Ishikawa (cell line): ENCODE results near the gene MLLT10.

ENCODE experiments used
- CEBPB ChIP-seq: IDR thresholded peaks from 2 replicates; pipeline ENCODE4 v1.6.1; 2012
- CREB1 ChIP-seq: IDR thresholded peaks from 2 replicates; pipeline ENCODE4 v1.6.1; 2012; ENCODE audit warnings: low read depth
- EGR1 ChIP-seq: IDR thresholded peaks from 2 replicates; pipeline ENCODE4 v1.6.1; 2012
- EP300 ChIP-seq: IDR thresholded peaks from 2 replicates; pipeline ENCODE4 v1.6.1; 2012; ENCODE audit warnings: borderline replicate concordance
- FOXM1 ChIP-seq: IDR thresholded peaks from 2 replicates; pipeline ENCODE4 v1.6.1; 2012; ENCODE audit warnings: low read depth, borderline replicate concordance
- NFIC ChIP-seq: IDR thresholded peaks from 2 replicates; pipeline ENCODE4 v1.6.1; 2012
- RAD21 ChIP-seq: IDR thresholded peaks from 2 replicates; pipeline ENCODE4 v1.6.1; 2012; ENCODE audit warnings: low read depth
- TAF1 ChIP-seq: IDR thresholded peaks from 2 replicates; pipeline ENCODE4 v1.6.1; 2012; ENCODE audit warnings: low read depth, mild to moderate bottlenecking
- TCF12 ChIP-seq: IDR thresholded peaks from 2 replicates; pipeline ENCODE4 v1.6.1; 2012; ENCODE audit warnings: low read depth
- TEAD4 ChIP-seq: IDR thresholded peaks from 2 replicates; pipeline ENCODE4 v1.6.1; 2012
- YY1 ChIP-seq: IDR thresholded peaks from 2 replicates; pipeline ENCODE4 v1.6.1; 2012; ENCODE audit warnings: low read depth
- ZBTB7A ChIP-seq: IDR thresholded peaks from 2 replicates; pipeline ENCODE4 v1.6.1; 2012; ENCODE audit warnings: low read depth
- TF ChIP-seq, protein P1 (sequence below): IDR thresholded peaks from 2 replicates; pipeline ENCODE4 v1.6.1; 2012
- TF ChIP-seq, protein P2 (sequence below): IDR thresholded peaks from 2 replicates; pipeline ENCODE4 v1.6.1; 2012
- TF ChIP-seq, protein P3 (sequence below): IDR thresholded peaks from 2 replicates; pipeline ENCODE4 v1.6.1; 2012; ENCODE audit warnings: low read depth, mild to moderate bottlenecking

The MLLT10 gene

DNA sequence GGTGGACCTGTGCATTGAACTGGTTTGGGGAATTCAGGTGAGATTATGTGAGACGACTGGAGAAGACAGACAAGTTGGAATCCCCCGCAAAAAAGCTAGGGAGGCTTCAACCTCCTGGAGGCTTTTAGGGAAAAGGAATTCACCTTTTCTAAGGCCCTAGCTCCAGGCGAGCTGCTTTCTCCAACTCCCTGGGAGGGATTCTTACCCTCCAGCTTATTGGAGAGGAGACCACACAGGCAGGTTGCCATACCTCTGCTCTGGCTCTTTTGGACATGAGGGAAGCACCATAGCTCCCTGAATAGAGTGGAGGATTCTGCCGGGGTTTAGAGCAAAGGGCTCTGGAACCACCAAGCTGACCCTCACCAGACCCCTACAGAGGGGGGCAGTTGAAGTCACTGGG, 213.8 kb downstream of the MLLT10 start:
- TF ChIP-seq TEAD4 (no peak), FOXM1 (no peak), TCF12 (no peak), NFIC (no peak), ZBTB7A (no peak), RAD21 (no peak), EGR1 (no peak), EP300 (no peak), YY1 (no peak), CREB1 (no peak), CEBPB (no peak), TAF1 (no peak)
- TF ChIP-seq, protein P1, sequence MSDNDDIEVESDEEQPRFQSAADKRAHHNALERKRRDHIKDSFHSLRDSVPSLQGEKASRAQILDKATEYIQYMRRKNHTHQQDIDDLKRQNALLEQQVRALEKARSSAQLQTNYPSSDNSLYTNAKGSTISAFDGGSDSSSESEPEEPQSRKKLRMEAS, result no peak
- TF ChIP-seq, protein P2, sequence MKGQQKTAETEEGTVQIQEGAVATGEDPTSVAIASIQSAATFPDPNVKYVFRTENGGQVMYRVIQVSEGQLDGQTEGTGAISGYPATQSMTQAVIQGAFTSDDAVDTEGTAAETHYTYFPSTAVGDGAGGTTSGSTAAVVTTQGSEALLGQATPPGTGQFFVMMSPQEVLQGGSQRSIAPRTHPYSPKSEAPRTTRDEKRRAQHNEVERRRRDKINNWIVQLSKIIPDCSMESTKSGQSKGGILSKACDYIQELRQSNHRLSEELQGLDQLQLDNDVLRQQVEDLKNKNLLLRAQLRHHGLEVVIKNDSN, result no peak
- TF ChIP-seq, protein P3, sequence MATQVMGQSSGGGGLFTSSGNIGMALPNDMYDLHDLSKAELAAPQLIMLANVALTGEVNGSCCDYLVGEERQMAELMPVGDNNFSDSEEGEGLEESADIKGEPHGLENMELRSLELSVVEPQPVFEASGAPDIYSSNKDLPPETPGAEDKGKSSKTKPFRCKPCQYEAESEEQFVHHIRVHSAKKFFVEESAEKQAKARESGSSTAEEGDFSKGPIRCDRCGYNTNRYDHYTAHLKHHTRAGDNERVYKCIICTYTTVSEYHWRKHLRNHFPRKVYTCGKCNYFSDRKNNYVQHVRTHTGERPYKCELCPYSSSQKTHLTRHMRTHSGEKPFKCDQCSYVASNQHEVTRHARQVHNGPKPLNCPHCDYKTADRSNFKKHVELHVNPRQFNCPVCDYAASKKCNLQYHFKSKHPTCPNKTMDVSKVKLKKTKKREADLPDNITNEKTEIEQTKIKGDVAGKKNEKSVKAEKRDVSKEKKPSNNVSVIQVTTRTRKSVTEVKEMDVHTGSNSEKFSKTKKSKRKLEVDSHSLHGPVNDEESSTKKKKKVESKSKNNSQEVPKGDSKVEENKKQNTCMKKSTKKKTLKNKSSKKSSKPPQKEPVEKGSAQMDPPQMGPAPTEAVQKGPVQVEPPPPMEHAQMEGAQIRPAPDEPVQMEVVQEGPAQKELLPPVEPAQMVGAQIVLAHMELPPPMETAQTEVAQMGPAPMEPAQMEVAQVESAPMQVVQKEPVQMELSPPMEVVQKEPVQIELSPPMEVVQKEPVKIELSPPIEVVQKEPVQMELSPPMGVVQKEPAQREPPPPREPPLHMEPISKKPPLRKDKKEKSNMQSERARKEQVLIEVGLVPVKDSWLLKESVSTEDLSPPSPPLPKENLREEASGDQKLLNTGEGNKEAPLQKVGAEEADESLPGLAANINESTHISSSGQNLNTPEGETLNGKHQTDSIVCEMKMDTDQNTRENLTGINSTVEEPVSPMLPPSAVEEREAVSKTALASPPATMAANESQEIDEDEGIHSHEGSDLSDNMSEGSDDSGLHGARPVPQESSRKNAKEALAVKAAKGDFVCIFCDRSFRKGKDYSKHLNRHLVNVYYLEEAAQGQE, result no peak

DNA sequence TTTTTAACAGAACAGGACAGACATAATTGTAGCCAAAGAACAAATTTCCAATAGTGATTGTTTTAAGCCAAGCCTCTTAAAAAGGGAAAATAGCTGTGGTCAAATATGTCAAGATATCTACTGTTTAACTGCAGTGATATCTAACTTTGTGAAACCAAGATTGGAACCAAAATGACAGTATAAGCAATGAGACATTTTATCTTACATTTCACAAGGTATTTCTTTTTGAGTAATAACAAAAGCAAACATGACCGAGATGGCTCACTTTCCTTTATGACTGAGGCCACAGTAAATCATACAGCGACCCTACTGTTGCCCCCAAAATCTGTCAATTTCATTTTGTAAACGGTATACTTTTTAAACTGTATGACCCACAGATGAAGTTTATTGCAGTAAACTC, 215.8 kb downstream of the MLLT10 start:
- no peak for TF ChIP-seq TEAD4
- TF ChIP-seq, protein P2, result no peak
- no peak for TF ChIP-seq TCF12
- no peak for TF ChIP-seq NFIC
- no peak for TF ChIP-seq CREB1
- TF ChIP-seq RAD21, result no peak
- TF ChIP-seq TAF1, result no peak
- TF ChIP-seq, protein P1, result no peak
- no peak for TF ChIP-seq ZBTB7A

DNA sequence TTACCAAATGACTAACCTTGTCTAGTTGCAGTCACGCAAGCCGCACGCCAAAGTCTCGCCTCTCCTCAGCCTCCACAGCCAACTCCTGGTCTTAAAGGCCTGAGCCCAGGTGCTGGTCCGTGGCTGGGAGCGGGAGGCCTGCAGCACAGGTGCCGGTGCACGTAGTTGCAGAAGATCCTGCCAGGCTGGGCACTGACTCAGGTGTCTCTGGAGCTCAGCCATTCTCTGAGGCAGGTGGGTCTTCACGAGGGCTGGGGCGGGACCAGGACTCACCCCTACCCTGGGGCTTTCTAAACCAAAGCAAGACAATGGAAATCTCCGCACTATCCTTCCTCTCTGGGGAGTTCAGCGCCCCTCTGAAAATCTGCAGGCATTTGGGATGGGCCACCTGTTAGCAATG, 216.4 kb downstream of the MLLT10 start:
- TF ChIP-seq CEBPB, result no peak
- TF ChIP-seq FOXM1, result no peak
- TF ChIP-seq, protein P2, result no peak
- TF ChIP-seq TAF1, result no peak
- no peak for TF ChIP-seq EGR1
- no peak for TF ChIP-seq EP300
- TF ChIP-seq YY1, result no peak
- TF ChIP-seq TCF12, result no peak
- TF ChIP-seq TEAD4, result no peak
- no peak for TF ChIP-seq ZBTB7A
- no peak for TF ChIP-seq RAD21
- TF ChIP-seq, protein P1, result no peak

DNA sequence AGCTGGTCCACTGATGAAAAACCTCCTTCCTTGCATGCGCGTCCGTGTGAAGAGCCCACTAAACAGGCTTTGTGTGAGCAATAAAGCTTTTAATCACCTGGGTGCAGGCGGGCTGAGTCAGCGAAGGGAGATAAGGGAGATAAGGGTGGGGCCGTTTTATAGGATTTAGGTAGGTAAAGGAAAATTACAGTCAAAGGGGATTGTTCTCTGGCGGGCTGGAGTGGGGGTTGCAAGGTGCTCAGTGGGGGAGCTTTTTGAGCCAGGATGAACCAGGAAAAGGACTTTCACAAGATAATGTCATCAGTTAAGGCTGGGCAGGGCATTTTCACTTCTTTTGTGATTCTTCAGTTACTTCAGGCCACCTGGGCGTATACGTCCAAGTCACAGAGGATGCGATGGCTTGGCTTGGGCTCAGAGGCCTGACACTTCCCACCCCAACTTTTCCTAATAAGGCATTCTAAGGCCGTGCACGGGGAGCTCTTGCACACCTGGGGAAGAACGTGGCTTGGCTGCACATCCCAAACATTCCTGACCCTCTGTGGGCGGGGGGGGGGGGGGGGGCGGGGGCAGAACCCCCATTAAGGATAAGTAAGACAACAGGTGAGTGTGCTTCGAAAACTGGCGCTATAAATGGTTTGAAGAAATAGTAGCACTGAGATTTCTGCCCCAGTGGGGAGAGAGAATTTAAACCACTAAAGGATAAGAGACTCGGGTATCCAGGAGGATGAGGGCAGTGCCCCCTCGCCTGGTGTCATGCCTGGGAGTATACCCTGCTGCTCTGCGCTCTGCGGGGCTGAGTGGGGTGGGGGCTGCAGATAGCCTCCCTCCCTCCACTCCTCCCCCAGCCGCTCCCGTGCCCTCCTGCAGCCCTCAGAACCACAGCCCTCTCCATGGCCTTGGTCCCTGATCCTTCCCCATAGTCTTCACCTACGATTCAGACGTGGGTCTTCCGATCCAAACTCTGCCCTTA, 217.6 kb downstream of the MLLT10 start:
- TF ChIP-seq TEAD4 (no peak), EGR1 (no peak), TAF1 (no peak), RAD21 (no peak), YY1 (no peak), ZBTB7A (no peak), TCF12 (no peak), NFIC (no peak), CEBPB (no peak), FOXM1 (no peak)
- TF ChIP-seq, protein P1, result no peak
- TF ChIP-seq, protein P2, result no peak

DNA sequence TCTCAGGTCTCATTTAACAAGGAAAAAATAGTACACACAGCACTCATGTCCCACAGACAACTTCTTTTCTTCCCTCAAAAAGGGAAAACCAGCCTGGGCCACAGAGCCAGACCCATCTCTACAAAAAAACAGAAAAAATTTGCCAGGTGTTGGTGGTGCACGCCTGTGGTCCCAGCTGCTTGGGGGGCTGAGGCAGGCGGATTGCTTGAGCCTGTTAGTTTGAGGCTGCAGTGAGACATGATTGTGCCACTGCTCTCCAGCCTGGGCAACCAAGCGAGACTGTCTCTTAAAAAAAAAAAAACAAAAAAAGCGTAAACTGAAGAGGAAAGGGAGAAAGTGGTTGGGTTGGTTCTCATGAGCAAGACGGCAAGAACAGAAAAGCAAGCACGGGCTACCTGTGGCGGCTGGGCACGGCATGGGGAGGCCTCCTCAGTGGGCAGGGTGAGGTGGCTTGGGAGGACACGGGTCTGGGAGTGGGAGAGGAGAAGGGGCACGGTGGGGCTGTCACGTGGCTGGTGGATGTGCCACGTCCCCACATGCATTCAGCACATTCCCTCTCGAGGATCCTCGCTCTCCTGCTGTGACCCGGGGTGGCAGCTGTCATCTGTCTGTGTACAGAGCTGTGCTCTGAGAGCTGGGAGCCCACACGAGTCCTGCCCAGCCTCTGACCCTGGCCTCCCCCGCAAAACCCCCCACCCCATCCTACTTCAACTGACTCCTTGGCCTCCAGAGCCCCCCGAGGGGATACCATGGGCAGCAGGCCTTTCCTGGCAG, 219.7 kb downstream of the MLLT10 start:
- TF ChIP-seq, protein P2, result peak; percentile 42; the same call in 1 of the 2 replicates
- TF ChIP-seq ZBTB7A, result no peak
- no peak for TF ChIP-seq YY1
- no peak for TF ChIP-seq TCF12
- TF ChIP-seq, protein P1, result peak; percentile 26; the same call in 1 of the 2 replicates
